Stimulated activated CD8-positive, alpha-beta memory T cell treated with anti-CD3 and anti-CD28 coated beads, Interleukin-15, amount 100 ng/mL, for 48 hours (primary cell): Measurements from ENCODE around the gene MARCHF9.

Experiments
- DNase-seq, 2 donors: peaks; one replicate each; pipeline ENCODE4 v3.0.0-alpha.2; 2020; ENCODE audit warnings: low read depth in 2 of 2

MARCHF9 gene

DNA sequence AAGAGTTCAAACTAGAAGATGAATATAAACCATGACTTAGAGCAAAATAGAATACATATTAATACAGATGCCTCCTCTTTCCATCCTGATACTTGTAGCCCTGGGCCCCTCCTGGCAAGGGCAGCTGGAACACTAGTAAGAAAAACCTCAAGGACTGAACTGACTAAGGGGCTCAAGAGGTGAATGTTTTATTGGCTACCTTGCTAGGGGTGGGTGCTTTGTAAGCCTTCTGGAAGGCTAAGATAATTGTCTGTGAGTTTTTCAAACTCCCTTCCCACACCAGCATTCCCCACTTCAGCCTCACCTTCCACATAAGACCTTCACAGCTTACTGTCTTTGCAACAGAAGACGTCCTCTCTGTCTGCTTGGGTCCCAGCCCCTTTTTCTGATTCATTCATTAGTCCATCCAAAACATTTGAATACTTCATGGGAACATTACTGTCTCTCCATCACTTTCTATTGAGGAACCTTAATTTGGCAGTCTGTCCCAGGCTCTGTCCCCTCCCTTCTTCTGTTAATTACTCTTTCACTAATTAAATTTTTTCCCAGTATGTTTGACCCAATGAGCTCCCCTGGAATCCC lies 1.1 kb upstream of the MARCHF9 start:
- no peak for DNase-seq

DNA sequence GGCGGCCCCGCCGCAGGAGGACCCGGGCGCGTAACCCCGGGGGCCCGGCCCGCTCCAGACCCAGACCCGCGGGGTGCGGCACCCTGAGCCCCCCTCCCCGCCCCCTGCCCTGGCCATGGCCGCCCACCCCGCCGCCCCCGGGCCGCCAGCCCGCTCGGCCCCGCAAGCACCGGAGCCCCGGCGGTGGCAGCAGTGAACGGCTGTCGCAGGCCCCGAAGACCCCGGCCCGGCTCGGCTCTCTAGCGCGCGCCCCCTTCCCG lies 221 bp downstream of the MARCHF9 start:
- DNase-seq, result no peak

DNA sequence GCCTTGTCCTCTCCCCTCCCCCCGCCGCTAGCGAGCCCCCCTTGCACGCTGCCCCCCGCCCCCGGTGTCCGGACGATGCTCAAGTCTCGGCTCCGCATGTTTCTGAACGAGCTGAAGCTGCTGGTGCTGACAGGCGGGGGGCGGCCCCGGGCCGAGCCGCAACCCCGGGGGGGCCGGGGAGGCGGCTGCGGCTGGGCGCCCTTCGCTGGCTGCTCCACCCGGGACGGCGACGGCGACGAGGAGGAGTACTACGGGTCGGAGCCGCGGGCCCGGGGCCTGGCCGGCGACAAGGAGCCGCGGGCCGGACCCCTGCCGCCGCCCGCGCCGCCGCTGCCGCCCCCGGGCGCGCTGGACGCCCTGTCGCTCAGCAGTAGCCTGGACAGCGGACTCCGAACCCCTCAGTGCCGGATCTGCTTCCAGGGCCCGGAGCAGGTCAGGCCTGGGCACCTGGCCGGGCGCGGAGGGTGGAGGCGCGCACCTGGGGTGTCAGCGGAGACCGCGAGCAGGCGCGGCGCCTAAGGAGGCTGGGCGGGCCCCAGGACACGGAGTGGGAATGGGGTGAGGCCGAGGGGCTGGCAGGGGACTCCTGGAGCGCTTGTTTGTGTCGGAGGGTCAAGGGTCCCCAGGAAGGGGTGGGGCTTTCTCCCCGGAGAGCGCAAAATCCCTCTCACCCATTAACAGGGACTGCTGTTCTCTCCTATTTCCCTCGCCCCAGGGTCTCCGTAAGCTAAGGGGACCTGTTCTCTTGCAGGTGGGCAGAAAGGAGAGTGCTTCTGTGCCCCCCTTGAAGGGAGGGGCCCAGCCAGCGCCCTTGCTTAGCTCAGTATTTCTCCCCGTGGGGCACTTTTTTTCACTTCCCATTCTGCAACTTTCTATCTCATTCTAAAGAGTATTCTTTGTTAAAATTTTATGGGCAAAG lies 810 bp downstream of the MARCHF9 start:
- no peak for DNase-seq

DNA sequence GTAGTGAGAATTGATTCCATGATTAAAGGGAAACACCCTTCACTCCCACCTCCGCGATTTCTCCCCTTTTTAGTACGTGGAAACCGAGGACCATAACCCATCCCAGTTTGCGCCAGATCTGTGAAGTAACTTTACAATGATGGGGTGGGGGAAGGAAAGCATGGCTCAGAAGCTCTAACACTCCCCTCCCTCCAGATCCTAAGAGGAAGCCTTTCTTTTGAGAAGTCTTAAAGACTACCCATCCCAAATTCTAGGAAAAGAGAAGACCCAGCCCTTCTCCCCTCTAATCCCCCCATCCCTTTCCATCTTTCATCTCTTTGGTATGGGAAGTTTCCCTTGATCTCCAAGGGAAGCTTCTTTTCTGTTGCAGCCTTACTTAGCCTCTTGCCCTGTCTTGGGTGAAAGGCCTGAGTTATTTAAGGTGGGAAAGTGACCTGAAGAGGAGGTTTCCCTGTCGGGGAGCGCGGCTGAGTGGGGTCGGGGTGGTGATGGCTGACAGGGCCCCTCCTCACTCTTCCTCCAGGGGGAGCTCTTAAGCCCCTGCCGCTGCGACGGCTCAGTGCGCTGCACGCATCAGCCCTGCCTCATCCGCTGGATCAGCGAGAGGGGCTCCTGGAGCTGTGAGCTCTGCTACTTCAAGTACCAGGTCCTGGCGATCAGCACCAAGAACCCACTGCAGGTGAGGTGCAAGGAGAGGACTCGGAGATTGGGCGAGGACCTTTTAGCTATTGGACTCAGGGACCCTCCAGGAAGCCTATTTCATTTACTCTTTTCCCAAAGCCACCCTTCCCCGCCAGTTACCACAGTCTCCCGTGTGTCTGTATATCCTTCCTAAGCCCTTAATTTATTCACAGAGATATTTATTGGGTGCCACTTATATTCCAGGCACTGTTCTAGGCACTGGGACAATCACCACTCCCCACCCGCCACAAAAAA lies 1.8 kb downstream of the MARCHF9 start:
- peak in 1 of 2 donors; percentile 65 for DNase-seq

DNA sequence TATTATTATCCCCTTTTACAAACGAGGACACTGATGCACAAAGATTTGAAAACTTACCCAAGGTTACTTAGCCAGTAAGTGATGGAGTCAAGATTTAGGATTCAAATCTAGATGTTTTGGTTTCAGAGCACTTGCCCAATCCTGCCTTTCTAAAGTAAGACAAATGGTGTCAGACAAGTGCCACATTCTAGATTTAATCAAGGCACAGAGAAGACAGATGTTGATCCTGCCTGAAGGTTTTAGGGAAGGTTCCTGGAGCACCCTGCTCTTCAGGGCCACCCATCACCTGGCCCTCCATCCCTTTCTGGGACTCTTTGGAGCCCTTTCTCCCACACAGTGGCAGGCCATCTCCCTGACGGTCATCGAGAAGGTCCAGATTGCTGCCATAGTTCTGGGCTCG lies 2.9 kb downstream of the MARCHF9 start:
- no peak for DNase-seq

DNA sequence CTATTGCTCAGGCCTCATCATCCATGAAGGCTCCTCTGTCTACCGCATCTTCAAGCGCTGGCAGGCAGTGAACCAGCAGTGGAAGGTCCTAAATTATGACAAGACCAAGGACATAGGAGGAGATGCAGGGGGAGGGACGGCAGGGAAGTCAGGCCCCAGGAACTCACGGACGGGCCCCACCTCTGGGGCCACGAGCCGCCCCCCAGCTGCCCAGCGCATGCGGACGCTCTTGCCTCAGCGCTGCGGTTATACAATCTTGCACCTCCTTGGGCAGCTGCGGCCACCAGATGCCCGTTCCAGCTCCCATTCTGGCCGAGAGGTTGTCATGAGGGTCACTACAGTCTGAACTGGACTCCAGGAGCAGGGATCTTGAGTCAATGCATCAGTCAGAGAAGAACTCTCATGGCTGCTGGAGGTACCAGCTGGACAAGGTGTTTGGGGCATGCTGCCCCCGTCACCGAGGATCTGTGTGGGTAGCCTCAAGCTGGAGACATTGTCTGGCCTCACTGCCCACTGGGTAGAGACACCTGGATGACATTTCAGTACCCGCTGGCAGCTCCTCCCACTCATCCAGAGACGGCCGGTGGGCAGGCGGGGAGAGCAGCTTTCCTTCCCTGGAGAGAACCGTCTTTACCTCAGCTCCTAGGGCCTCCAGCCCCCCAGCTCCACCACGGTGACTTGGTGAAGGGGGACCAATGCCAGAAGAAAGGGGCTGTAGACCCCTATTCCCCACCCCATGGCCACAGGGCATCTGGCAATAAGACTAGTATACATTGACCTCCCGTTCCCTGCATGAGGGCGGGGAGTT lies 3.9 kb downstream of the MARCHF9 start:
- DNase-seq, result no peak

DNA sequence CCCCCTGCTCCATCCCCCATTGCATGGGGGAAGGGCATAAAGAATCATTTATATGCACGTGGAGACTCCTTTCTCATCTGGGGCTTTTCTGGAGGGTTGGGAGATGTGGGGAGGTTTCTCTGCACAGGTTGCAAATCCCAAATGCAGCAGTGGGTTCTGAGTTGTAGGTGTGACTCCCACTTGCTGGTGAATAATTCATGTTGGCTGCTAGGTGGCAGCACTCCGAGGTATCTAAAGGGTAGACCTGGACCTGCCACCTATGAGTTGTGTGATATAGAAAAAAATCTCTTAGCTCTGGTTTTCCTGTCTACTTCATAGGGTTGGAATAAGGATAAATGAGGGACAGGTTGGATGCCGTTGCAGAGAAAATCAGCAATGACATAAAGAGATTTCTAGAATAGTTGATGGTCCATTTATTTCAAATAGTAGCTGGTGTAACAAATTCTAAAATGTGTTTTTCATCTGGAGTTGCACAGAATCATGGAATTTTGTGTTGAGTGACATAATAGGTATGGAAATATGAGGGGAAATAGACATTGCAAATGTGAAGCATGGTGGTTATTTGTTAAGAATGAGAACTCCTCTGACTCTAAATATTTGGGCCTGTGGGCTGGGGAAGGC lies 4.6 kb downstream of the MARCHF9 start:
- DNase-seq, result no peak

DNA sequence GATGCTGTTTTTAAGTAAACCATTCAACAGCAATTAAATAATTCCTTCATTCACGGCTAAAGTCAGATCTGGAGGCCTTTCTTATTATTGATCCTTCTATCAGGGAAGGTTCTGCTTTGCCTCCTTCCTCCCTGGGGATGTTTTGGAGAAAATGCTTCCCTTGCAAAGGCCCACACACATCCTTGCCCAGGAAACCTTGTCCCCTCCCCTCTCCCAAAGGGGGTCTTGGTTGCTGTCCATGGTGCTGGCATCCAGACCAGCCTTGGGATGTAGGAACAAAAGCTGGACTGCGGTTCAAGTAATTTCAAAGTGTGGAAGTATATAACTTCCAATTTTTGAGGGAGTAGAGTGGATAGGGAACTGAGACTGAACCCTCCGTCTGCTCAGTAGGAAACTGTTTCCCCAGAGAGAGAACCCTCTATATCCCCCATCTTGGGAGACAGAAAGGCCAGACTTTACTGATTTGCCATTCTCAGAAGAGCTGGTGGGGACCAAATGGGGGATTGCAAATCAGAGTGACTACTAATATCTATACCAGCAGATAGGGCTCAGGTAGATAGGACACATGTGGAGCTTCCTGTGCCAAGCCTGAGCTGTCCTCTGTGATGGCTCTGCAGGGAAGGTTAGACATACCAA lies 5.6 kb downstream of the MARCHF9 start:
- no peak for DNase-seq

DNA sequence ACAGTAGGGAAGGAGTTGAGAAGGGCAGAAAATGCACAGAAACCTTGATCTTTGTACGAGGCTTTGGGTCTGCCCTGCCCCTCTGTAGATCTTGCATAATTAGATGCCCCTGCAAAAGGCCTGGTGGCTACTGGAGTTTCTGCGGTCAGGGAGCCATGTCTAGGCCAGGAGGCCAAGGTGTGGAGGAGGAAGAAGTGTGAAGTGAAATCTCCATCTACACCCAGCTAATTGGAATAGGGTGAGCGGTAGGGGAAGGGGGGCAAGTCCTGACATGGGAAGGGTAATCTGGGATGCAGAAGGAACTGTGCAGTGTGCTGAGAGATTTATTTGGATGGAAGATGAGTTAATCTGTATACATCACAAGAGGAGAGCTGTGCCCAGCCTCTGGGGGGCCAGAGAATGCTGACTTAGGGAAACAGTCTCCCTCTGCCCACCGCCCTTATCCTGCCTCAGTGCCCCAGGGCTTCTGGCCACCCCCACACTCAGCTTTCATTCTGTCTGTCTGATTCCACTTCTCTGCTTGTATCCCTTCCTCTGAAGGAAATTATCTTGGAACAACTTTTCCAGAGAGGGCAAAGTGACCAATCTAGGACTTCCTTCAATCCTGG lies 6.6 kb downstream of the MARCHF9 start:
- no peak for DNase-seq

DNA sequence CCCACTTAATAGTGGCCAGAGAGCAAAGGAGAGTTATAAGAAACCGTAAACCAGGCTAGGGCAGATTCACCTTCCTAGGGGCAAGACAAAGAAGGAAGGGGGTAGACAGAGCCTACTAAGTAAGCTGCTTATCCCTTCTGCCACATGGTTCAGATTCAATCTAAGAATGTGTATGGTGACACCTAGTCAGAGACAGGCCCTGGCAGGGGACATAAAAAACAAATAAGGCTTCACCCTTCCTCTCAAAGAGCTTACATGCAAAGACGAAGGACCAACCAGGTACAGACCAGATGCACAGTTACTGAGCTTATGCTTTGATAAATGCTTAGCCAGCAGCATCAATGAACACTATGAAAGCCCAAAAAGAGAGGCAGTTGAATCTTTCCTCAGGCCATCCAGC lies 7.6 kb downstream of the MARCHF9 start:
- DNase-seq, result no peak

DNA sequence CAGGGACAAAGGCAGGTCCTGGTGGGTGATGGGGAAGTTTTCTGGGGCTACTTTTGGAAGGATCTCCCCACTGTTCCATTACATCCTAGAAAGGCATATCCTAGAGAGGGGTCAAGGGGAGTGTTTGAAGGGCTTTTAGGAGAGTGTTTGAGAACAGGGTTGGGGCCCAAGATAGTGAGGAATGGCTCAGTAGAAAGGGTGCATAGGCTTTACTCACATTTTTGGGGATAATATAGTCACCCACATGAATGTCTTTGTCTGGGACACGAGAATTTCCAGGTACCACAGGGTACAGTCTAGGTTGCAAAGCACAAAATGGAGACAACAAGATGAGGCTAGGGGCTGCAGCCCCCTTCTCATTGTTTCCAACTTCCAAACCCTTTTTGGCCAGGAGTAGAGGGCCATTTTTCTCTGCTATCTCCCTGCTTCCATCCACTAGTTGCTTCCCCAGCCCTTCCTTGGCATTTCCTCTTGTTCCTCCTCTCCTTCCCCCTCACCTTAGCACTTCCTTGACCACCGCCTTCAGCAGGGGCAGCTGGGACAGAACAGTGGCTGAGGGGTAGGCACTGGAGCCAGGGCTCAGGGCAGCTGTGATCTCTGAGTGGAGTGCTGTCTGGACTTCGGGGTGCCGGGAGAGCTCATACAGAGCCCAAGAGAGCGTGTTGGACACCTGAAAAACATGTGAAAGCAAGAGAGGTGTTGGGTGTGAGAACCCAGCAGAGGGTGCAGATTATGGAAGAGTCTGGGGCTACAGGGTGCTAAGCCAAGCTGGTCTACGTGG lies 9.2 kb downstream of the MARCHF9 start:
- DNase-seq, result no peak

DNA sequence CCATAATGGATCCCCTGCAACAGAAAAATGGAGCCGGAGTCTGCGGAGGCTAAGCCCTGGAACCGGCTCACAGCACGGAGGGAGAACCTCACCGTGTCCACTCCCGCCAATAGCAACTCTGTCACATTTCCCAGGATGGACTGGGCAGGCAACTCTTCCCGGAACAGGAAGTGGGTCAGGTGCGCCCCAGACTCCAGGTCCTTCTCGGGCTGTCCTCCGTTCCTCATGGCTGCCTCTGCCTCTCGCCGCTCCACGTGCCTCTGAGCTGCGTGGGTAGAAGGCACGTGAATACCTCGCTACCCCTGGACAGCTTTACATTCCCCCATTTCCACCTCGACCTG lies 9.7 kb downstream of the MARCHF9 start:
- DNase-seq, result no peak

DNA sequence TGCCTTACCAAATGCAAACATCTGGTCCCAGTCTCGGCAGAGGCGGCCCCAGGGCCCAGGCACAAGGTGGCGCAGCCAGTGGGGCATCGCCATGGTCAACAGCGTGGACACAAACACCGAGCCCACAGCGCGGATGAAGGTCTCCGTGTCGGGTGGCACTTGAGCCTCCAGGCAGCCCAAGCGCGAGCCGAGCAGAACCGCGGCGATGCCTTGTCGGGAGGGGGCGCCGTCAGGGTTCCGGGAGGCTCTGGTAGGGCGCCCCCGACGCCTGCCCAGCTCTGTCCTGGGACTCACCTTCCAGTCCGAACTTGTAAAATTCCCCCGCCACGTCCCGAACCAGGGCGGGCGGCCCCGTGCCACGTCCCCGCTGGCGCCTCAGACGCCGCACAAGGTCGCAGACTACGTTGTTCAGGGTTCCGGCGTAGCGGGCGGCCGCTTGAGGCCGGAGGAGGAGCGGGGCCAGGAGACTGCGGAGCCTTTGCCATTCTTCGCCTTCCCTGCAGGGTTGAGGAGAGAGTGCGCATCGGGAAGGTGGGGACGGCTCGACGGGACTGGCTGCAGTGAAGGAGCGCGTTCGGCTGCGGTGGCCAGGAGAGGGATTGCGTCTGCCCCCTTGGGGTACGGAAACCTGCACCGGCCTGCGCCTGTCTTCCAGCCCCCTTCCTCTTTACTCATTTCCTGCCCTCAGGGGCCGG lies 10.2 kb downstream of the MARCHF9 start:
- DNase-seq, result peak in 1 of 2 donors; percentile 44

DNA sequence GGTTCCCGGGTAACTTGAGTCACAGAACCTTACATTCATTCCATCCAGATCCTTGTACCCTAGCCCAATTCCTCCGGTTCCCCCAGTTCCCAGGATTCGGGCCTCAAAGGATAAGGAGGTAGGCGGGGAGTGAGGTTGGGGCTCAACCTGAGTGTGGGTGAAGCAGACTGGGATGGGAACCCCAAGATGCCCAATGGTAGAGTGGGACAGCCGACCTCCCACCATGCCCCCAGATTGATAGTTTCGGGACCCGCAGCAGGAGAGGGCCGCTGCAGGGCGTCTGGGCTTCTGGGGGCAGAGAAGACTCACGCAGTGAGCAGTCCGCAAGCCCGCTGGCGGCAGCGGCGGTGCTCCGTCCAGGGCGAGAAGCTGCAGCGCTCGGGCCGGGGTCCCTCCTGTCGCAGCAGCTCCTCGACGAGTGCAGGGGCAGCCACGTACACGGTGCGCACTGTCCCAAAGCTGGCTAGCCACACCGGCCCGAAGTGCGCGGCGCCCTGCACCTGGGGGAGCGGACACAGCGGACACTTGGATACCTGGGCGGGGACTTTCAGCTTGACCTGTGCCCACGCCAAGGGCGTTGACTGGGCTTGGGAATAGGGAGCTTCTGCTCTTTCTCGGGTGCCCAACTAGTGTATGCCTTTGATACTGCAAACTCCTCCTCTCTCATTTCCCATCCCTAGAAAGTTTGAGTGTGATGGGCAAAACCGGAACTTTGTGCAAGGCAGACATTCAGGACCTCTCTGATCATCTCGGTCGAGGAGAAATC lies 11.0 kb downstream of the MARCHF9 start:
- DNase-seq, result no peak

DNA sequence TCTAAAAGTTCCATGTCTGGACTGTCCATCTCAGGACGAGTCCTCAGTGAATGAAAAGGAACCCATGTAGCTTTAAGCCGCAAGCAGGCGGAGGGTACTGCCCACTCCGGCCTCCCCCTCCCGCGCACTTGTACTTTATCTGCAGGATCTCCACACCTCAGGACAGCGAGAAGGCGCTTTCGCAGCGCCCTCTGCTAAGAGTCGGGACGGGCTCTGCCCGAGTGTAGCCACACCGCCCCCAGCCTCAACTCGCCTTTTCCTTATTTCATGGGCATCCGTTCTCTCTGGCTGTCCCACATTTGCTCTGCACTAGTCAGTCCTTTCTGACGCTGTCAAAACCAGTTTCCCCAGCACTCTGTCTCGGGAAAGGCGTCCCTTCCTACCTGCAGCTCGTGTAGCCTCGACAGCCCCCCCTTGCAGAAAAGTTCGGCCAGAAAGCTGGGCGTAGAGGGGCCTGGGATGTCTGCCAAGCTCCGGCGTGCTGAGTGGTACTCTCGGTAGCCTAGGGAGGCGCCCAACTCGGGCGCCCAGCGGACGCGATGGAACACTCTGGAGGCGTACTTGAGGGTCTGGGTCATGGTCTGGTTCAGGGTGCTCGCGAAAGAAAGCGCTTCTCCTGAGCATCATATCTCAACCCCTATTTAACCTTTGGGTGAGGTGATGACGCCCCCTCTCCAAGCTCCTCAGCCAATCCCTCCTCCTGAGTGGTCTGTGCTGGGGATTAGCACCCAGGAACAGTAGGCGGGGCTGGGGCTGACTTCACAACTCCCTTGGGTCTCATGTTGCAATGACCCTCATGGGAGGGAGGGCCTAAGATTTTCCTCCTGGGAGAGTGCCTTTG lies 11.8 kb downstream of the MARCHF9 start, which contains the start of gene CYP27B1:
Gene CYP27B1 (minus strand): TSS at position 615 of the 841 bp plus-strand sequence. CDS start 37 bp downstream, at position 578.
- DNase-seq, result no peak

DNA sequence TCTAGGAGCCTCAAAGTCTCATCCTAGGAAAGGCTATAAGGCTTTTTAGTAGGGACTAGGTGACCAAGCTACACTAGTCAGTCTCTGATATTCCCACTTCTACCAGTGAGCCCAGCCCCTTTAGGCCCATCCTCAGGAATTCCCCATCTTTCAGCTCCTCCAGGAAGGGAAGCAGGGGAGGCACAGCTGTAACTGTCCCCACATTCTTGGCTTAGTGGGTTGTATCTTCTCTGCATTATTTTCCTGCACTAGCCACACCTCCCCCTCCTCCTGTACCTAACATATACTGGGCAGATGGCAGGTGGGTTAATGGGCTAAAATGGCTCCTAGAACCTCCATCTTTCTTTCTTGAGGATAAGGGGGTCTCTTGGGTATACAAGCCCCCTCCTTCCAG lies 12.4 kb downstream of the MARCHF9 start:
- DNase-seq, result no peak

DNA sequence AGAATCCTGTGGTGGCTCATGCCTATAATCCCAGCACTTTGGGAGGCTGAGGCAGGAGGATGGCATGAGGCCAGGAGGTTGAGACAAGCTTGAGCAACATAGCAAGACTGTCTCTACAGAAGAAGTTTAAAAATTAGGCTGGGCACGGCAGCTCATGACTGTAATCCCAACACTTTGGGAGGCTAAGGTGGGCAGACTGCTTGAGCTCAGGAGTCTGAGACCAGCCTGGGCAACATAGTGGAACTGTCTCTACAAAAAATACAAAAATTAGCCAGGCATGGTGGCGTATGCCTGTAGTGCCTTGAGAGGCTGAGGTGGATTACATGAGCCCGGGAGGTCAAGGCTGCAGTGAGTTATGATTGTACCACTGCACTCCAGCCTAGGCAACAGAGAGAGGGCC lies 13.0 kb downstream of the MARCHF9 start:
- no peak for DNase-seq
